SK-N-SH treated with all-trans-retinoic acid at 6 μM for 48 hours (cell line): ENCODE results near the gene ALG8.

Source experiments
- ATAC-seq: fragments of 200-7000 bp; cut with Tn5 transposase; 3 replicates; pipeline ENCODE4 v1.9.1; 2020; ENCODE audit warnings: mild to moderate bottlenecking, moderate library complexity
- ARNTL ChIP-seq: fragments of 450-650 bp; formaldehyde crosslinking; IDR thresholded peaks from 2 replicates; pipeline ENCODE4 v1.5.0; 2020; ENCODE audit warnings: low read depth, mild to moderate bottlenecking, moderate library complexity, borderline replicate concordance
- BACH2 ChIP-seq: fragments of 250-450 bp; sonication (Bioruptor Pico); IDR thresholded peaks from 2 replicates; pipeline ENCODE4 v1.9.0; 2021; ENCODE audit warnings: mild to moderate bottlenecking, borderline replicate concordance
- CSDC2 ChIP-seq: fragments of 250-450 bp; sonication (Bioruptor Pico); IDR thresholded peaks from 2 replicates; pipeline ENCODE4 v1.5.0; 2020; ENCODE audit warnings: mild to moderate bottlenecking, moderate library complexity
- ESRRG ChIP-seq: fragments of 250-450 bp; sonication (Bioruptor Pico); IDR thresholded peaks from 2 replicates; pipeline ENCODE4 v1.6.1; 2021; ENCODE audit warnings: mild to moderate bottlenecking
- ISL1 ChIP-seq: fragments of 250-450 bp; sonication (Bioruptor Pico); IDR thresholded peaks from 2 replicates; pipeline ENCODE4 v2.1.2; 2022; ENCODE audit warnings: mild to moderate bottlenecking, moderate library complexity
- OSR1 ChIP-seq: fragments of 250-450 bp; sonication (Bioruptor Pico); IDR thresholded peaks from 2 replicates; pipeline ENCODE4 v1.8.0; 2022; ENCODE audit warnings: moderate library complexity, mild to moderate bottlenecking, inconsistent platforms
- PPARA ChIP-seq: fragments of 250-450 bp; sonication (Bioruptor Pico); IDR thresholded peaks from 2 replicates; pipeline ENCODE4 v1.5.0; 2020; ENCODE audit warnings: mild to moderate bottlenecking, borderline replicate concordance
- RARB ChIP-seq: fragments of 250-450 bp; sonication (Bioruptor Pico); IDR thresholded peaks from 2 replicates; pipeline ENCODE4 v1.8.0; 2021; ENCODE audit warnings: mild to moderate bottlenecking, moderate library complexity
- TCF4 ChIP-seq: fragments of 250-450 bp; sonication (Bioruptor Pico); IDR thresholded peaks from 2 replicates; pipeline ENCODE4 v1.8.0; 2021; ENCODE audit warnings: mild to moderate bottlenecking, moderate library complexity, borderline replicate concordance
- TOX ChIP-seq: fragments of 250-450 bp; sonication (Bioruptor Pico); IDR thresholded peaks from 2 replicates; pipeline ENCODE4 v1.8.0; 2021; ENCODE audit warnings: mild to moderate bottlenecking, moderate library complexity, borderline replicate concordance
- ZC3H10 ChIP-seq: fragments of 250-450 bp; sonication (Bioruptor Pico); IDR thresholded peaks from 2 replicates; pipeline ENCODE4 v1.5.1; 2021; ENCODE audit warnings: mild to moderate bottlenecking, moderate library complexity
- ZFP3 ChIP-seq: fragments of 250-450 bp; sonication (Bioruptor Pico); IDR thresholded peaks from 2 replicates; pipeline ENCODE4 v1.5.0; 2020; ENCODE audit warnings: mild to moderate bottlenecking, moderate library complexity
- ZFP30 ChIP-seq: fragments of 450-650 bp; formaldehyde crosslinking; IDR thresholded peaks from 2 replicates; pipeline ENCODE4 v1.5.0; 2022; ENCODE audit warnings: mild to moderate bottlenecking, moderate library complexity
- ZNF565 ChIP-seq: fragments of 450-650 bp; formaldehyde crosslinking; conservative IDR thresholded peaks from 2 replicates; pipeline ENCODE4 v1.5.0; 2020; ENCODE audit warnings: low read depth, mild to moderate bottlenecking, moderate library complexity
- ZNF70 ChIP-seq: fragments of 450-650 bp; formaldehyde crosslinking; IDR thresholded peaks from 2 replicates; pipeline ENCODE4 v1.5.0; 2020; ENCODE audit warnings: mild to moderate bottlenecking, moderate library complexity
- TF ChIP-seq, protein P1 (sequence below): fragments of 250-450 bp; sonication (Bioruptor Pico); IDR thresholded peaks from 2 replicates; pipeline ENCODE4 v1.5.1; 2021; ENCODE audit warnings: mild to moderate bottlenecking, moderate library complexity
- TF ChIP-seq, protein P2 (sequence below): fragments of 250-450 bp; sonication (Bioruptor Pico); IDR thresholded peaks from 2 replicates; pipeline ENCODE4 v1.8.0; 2021; ENCODE audit warnings: low read depth, mild to moderate bottlenecking, moderate library complexity, borderline replicate concordance
- TF ChIP-seq, protein P3 (sequence below): fragments of 250-450 bp; sonication (Bioruptor Pico); IDR thresholded peaks from 2 replicates; pipeline ENCODE4 v1.5.1; 2020; ENCODE audit warnings: low read depth, mild to moderate bottlenecking, moderate library complexity
- TF ChIP-seq, protein P4 (sequence below): fragments of 250-450 bp; sonication (Bioruptor Pico); IDR thresholded peaks from 2 replicates; pipeline ENCODE4 v1.8.0; 2020; ENCODE audit warnings: mild to moderate bottlenecking, moderate library complexity, borderline replicate concordance

The ALG8 gene

DNA sequence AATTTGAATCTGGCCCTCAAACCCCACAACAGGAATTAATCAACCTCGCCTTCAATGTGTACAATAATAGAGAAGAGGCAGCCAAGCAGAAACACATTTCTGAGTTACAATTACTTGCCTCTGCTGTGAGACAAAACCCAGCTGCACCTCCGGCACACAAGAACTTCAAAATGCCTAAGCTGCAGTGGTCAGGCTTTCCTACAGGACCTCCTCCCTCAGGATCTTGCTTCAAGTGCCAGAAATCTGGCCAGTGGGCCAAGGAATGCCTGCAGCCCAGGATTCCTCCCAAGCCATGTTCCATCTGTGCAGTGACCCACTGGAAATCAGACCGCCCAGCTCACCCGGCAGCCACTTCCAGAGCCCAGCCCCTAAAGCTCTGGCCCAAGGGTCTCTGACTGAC lies 56.4 kb downstream of the ALG8 start (continued):
- TF ChIP-seq, protein P1, sequence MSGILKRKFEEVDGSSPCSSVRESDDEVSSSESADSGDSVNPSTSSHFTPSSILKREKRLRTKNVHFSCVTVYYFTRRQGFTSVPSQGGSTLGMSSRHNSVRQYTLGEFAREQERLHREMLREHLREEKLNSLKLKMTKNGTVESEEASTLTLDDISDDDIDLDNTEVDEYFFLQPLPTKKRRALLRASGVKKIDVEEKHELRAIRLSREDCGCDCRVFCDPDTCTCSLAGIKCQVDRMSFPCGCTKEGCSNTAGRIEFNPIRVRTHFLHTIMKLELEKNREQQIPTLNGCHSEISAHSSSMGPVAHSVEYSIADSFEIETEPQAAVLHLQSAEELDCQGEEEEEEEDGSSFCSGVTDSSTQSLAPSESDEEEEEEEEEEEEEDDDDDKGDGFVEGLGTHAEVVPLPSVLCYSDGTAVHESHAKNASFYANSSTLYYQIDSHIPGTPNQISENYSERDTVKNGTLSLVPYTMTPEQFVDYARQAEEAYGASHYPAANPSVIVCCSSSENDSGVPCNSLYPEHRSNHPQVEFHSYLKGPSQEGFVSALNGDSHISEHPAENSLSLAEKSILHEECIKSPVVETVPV: no peak
- TF ChIP-seq, protein P2, sequence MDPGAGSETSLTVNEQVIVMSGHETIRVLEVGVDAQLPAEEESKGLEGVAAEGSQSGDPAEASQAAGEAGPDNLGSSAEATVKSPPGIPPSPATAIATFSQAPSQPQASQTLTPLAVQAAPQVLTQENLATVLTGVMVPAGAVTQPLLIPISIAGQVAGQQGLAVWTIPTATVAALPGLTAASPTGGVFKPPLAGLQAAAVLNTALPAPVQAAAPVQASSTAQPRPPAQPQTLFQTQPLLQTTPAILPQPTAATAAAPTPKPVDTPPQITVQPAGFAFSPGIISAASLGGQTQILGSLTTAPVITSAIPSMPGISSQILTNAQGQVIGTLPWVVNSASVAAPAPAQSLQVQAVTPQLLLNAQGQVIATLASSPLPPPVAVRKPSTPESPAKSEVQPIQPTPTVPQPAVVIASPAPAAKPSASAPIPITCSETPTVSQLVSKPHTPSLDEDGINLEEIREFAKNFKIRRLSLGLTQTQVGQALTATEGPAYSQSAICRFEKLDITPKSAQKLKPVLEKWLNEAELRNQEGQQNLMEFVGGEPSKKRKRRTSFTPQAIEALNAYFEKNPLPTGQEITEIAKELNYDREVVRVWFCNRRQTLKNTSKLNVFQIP (CRISPR knock-in tag): no peak
- TF ChIP-seq ZNF70 (CRISPR knock-in tag) (no peak), PPARA (CRISPR knock-in tag) (no peak), ESRRG (CRISPR knock-in tag) (no peak), OSR1 (CRISPR knock-in tag) (no peak), ZC3H10 (no peak)

DNA sequence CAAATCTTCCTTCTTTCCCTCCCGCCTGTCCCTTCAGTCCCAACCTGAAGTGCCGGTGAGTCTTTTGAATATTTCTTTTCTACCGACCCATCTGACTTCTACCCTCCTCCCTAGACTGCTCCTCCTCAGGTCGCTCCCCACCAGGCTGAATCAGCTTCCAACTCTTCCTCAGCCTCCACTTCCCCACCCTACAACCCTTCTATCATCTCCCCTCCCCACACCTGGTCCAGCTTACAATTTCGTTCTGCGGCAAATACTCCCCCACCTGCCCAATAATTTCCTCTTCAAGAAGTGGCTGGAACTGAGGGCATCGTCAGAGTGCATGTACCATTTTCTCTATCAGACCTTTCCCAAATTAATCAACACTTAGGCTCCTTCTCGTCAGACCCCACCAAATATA lies 57.3 kb downstream of the ALG8 start:
- no peak for TF ChIP-seq ZNF565 (CRISPR knock-in tag)
- TF ChIP-seq, protein P3, sequence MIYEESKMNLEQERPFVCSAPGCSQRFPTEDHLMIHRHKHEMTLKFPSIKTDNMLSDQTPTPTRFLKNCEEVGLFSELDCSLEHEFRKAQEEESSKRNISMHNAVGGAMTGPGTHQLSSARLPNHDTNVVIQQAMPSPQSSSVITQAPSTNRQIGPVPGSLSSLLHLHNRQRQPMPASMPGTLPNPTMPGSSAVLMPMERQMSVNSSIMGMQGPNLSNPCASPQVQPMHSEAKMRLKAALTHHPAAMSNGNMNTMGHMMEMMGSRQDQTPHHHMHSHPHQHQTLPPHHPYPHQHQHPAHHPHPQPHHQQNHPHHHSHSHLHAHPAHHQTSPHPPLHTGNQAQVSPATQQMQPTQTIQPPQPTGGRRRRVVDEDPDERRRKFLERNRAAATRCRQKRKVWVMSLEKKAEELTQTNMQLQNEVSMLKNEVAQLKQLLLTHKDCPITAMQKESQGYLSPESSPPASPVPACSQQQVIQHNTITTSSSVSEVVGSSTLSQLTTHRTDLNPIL (CRISPR knock-in tag): no peak
- no peak for TF ChIP-seq OSR1 (CRISPR knock-in tag)
- TF ChIP-seq RARB: no peak
- no peak for TF ChIP-seq ZNF70 (CRISPR knock-in tag)
- no peak for TF ChIP-seq ZFP3 (CRISPR knock-in tag)
- TF ChIP-seq, protein P2 (CRISPR knock-in tag): no peak
- TF ChIP-seq, protein P4, sequence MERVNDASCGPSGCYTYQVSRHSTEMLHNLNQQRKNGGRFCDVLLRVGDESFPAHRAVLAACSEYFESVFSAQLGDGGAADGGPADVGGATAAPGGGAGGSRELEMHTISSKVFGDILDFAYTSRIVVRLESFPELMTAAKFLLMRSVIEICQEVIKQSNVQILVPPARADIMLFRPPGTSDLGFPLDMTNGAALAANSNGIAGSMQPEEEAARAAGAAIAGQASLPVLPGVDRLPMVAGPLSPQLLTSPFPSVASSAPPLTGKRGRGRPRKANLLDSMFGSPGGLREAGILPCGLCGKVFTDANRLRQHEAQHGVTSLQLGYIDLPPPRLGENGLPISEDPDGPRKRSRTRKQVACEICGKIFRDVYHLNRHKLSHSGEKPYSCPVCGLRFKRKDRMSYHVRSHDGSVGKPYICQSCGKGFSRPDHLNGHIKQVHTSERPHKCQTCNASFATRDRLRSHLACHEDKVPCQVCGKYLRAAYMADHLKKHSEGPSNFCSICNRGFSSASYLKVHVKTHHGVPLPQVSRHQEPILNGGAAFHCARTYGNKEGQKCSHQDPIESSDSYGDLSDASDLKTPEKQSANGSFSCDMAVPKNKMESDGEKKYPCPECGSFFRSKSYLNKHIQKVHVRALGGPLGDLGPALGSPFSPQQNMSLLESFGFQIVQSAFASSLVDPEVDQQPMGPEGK (CRISPR knock-in tag): no peak
- no peak for TF ChIP-seq CSDC2
- no peak for TF ChIP-seq ISL1 (CRISPR knock-in tag)
- TF ChIP-seq ZFP30 (CRISPR knock-in tag): no peak
- no peak for TF ChIP-seq PPARA (CRISPR knock-in tag)
- no peak for ATAC-seq

DNA sequence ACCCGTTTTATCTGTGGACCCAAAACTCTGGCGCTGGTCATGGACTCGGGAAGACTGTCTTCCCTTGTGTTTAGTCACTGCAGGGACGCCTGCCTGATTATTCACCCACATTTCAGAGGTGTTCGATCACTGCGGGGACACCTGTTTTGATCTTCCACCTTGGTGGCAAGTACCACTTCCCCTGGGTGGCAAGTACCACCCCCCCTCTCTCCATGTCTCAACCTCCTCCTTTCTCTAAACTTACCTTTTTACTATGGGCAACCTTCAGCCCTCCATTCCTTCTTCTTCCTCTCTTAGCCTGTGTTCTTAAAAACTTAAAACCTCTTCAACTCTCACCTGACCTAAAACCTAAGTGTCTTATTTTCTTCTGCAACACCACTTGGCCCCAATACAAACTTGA lies 57.8 kb downstream of the ALG8 start:
- TF ChIP-seq, protein P1: no peak
- TF ChIP-seq BACH2 (CRISPR knock-in tag) (no peak), ESRRG (CRISPR knock-in tag) (no peak), RARB (no peak), ZNF70 (CRISPR knock-in tag) (no peak), ZFP30 (CRISPR knock-in tag) (no peak), ARNTL (no peak), ZNF565 (CRISPR knock-in tag) (no peak), TOX (CRISPR knock-in tag) (no peak), ZC3H10 (no peak), ZFP3 (CRISPR knock-in tag) (no peak), OSR1 (CRISPR knock-in tag) (no peak), CSDC2 (no peak), TCF4 (CRISPR knock-in tag) (no peak), ISL1 (CRISPR knock-in tag) (no peak)
- TF ChIP-seq, protein P3 (CRISPR knock-in tag): no peak
- ATAC-seq: no peak
